HG02840 (cell line): ENCODE results near the gene SEBOX.

Experiments
- ATAC-seq: cut with Tn5 transposase; IDR thresholded peaks from one replicate; pipeline ENCODE4 v1.9.1; 2021; ENCODE audit warnings: mild to moderate bottlenecking, moderate library complexity, moderate number of reproducible peaks; ENCODE audit not compliant: unreplicated experiment, low FRiP score

Gene SEBOX

GRCh38 chr17:28394337-28395116 is 29.5 kb upstream of the SEBOX start:
- no peak for ATAC-seq

GRCh38 chr17:28392491-28392890 is 27.5 kb upstream of the SEBOX start:
- ATAC-seq = no peak

- no peak for ATAC-seq
These were observed 26.4 kb upstream of the SEBOX start for GRCh38 chr17:28391401-28391800.

- no peak for ATAC-seq
These were observed 26.0 kb upstream of the SEBOX start for GRCh38 chr17:28390984-28391383.

GRCh38 chr17:28390563-28390962 is 25.6 kb upstream of the SEBOX start:
- no peak for ATAC-seq

GRCh38 chr17:28390141-28390540 is 25.1 kb upstream of the SEBOX start:
- ATAC-seq = no peak

GRCh38 chr17:28388106-28388505 is 23.1 kb upstream of the SEBOX start:
- ATAC-seq = no peak

GRCh38 chr17:28386391-28386790 is 21.4 kb upstream of the SEBOX start:
- ATAC-seq = no peak

GRCh38 chr17:28385406-28385805 is 20.4 kb upstream of the SEBOX start:
- no peak for ATAC-seq

- ATAC-seq = no peak
These were observed 20.0 kb upstream of the SEBOX start for GRCh38 chr17:28385037-28385400.

GRCh38 chr17:28384281-28385036 is 19.5 kb upstream of the SEBOX start:
- ATAC-seq = no peak

- ATAC-seq = no peak
These were observed 16.3 kb upstream of the SEBOX start for GRCh38 chr17:28381141-28381825.

- no peak for ATAC-seq
These were observed 15.1 kb upstream of the SEBOX start for GRCh38 chr17:28379814-28380801.

- no peak for ATAC-seq
These were observed 7.9 kb upstream of the SEBOX start for GRCh38 chr17:28372945-28373274.

GRCh38 chr17:28372203-28372944 is 7.4 kb upstream of the SEBOX start:
- ATAC-seq = no peak

GRCh38 chr17:28371245-28372202 is 6.5 kb upstream of the SEBOX start, which contains the start of gene SARM1:
Gene SARM1 (plus strand): TSS chr17:28371694. CDS start chr17:28372033, 339 bp downstream.
- ATAC-seq = peak; percentile 73

GRCh38 chr17:28370744-28371103 is 5.7 kb upstream of the SEBOX start:
- no peak for ATAC-seq

GRCh38 chr17:28370035-28370743 is 5.2 kb upstream of the SEBOX start, which contains the start of gene VTN:
Gene VTN (minus strand): TSS chr17:28370307. CDS start chr17:28370203, 104 bp downstream.
- no peak for ATAC-seq
